Stimulated activated CD4-positive, alpha-beta T cell treated with anti-CD3 and anti-CD28 coated beads, Interleukin-2, amount 100 ng/mL, for 4 hours (primary cell): Measurements from ENCODE around the gene ALKAL2.

Experiments
- DNase-seq: peaks from one replicate; pipeline ENCODE4 v3.0.0-alpha.2; 2020; ENCODE audit warnings: low read depth

Gene ALKAL2

GRCh38 chr2:244547-244946 is 43.3 kb downstream of the ALKAL2 start:
- no peak for DNase-seq

- DNase-seq: no peak
Observed at GRCh38 chr2:238869-239268, 49.0 kb downstream of the ALKAL2 start.

GRCh38 chr2:238431-238830 is 49.5 kb downstream of the ALKAL2 start:
- no peak for DNase-seq

- DNase-seq: no peak
Observed at GRCh38 chr2:237878-238277, 50.0 kb downstream of the ALKAL2 start.

- DNase-seq: no peak
Observed at GRCh38 chr2:236993-237539, 50.8 kb downstream of the ALKAL2 start.

DNA sequence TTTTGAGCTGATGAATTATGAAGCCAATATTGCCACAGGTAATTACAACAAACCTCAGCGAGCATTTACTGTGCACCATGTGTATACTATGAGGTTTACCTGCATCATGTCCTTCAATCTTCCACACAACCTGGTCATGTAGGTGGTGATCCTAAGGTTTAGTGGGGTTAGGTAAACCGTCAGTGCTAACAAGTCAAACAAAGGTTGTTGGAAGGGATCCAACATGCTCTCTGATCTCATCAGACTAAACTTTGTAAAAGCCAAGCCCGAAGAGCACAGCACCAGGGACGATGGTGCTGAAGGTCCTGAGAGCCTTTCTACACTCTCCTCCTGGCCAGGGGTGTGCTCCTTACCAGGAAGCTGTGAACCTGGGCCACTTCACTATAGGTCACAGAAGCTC is 53.5 kb downstream of the ALKAL2 start:
- DNase-seq: no peak

DNA sequence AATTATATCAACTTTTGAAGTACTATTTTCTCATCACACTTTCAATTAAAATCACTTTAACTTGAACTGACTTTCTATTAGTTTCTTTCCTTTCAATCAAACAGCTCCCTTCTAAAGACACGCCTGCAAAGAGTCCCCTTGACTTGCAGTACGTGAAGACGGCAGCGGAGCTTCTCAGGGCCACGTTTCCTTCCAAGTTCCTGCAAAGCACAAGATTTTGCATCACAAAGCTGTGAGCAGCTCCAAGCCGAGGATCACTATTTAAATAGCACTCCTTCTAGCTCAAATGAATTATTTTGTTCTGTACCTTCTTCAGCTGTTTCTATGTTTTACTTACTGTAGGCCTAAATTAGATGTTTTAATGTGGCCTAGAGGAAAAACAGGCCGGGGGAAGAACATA is 54.9 kb downstream of the ALKAL2 start:
- no peak for DNase-seq

DNA sequence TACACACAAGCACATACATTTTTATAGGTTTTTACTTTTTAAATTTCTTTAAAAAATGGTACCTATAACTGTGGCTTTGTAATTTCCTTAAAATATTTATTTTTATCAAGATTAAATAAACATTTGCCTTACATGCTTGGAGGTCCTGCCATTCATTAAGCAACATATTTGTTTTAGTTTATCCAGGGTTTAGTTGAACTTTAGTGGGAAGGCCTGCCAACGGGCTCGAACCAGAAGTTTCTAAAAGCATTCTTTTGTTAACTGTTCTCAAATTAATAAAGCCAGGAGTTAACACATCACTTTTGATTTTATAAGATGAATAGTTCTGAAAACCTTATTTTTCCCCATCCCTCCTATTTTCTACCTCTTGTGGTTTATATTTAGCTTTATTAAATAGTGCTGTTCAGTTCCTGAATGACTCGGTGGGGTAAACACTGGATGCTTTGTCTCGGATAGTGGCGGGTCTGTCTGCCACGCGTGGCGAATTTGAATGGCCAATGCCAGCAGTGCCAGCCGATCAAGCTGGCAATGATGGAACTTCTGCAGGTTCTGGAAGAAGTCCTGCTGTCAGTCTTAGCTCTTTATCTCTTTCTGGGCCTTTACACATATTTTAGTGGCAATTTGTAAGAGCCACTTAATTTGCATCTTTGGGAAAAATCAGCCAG is 56.2 kb downstream of the ALKAL2 start:
- no peak for DNase-seq
